Skeletal muscle cell (primary cell): ENCODE results near the gene RIPOR3.
"Not testable (repeated sequence)": the region's sequence is repeated elsewhere in the genome, so short reads cannot be mapped to it uniquely, and the experiment has no call there.

Experiments
- DNase-seq: peaks from one replicate; pipeline ENCODE4 v3.0.0-alpha.2; 2010; ENCODE audit warnings: low read depth
- H3K4me3 ChIP-seq: 2 replicates; pipeline ENCODE4 v1.5.1; 2011; ENCODE audit warnings: low read depth, mild to moderate bottlenecking, control low read depth, low read length, moderate library complexity

The RIPOR3 gene

DNA sequence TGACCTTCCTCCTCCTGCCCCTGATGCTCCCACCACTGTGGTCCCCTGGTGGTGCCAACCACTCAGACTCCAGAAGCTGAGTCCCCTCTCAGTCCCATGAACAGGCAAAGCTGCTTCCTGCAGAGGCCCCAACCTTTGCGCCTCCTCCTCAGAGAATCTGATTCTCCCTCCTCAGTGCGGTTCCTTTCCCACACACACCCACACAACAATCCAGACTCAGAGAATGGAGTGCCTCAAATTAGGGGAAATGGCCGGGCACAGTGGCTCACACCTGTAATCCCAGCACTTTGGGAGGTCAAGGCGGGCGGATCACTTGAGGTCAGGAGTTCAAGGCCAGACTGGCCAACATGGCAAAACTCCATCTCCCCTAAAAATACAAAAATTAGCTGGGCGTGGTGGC is 23.0 kb downstream of the RIPOR3 start:
- no peak overlapping the region for H3K4me3 ChIP-seq
- no peak for DNase-seq

DNA sequence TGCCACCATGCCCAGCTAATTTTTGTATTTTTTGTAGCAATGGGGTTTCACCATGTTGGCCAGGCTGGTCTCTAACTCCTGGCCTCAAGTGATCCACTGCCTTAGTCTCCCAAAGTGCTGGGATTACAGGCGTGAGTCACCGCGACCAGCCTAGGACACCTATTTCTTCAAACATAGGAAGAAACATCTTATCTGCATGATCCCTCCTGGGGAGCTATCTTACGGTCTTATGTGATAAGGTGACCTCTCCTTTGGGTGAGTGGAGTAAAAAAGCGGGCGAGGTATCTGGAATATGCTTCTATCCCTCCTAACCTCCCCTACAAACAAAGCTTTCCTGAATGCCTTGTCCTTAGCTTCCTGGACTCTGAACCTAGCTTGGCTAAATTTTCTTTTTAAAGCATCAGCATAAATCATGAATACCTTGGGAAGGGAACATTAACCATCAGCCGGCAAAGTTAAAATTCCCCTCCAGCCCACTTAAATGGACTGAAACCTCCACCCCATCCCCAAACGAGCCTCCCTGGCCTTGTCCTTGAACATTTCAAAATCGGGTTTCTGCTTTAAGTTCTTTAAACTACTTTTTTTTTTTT is 24.5 kb downstream of the RIPOR3 start:
- no peak for DNase-seq
- H3K4me3 ChIP-seq, result no peak overlapping the region

DNA sequence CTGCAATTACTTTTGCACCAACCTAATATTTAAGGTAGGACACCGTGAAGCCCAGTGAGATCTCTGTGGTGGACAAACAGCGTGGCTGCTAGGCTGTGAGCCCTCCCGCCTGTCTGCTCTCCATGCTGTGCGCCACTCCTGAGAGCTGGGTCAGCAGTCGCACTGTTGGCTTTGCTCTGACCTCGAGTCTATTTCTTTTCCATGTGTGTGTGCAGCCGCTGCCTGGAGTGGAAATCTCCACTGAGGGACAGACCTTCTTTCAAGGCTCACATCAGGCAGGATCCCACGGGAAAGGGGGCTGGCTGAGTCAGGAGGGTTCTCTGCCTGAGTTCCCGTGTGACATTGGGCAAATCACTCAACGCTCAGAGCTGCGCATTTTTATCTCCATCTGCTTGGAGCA is 27.1 kb downstream of the RIPOR3 start:
- H3K4me3 ChIP-seq, result no peak overlapping the region
- no peak for DNase-seq

DNA sequence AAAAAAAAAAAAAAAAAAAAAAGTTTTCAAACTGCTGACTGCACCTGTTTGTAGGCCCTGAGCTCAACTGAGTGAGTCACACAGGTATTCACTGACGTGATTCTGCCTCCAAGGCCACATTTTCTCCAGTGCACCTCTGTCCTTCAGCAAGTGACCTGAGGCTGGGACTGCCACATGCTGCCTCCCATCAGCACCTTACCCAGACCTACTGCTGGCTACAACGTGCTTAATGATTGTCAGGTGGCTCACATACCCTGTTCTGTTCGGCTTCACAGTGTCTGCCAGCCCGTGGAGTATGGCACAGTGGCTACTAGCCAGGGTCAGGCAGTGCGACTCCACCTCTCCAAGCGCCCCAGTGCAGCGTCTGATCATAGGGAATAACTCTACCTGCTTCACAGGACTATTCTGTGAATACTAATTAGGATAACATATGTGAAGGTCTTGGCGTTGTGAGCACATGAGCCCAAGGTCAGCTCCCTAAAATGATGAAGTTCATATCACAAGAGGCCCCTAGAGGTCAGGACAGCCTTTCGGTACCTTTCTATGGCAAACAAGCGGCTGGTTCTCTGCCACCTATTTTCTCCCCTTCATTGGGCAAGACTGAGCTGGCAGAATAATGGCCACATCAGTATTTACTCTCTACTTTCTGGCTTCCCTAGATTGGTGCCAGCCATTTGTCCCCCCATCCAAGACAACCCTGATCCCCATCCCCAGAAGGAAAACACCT is 28.1 kb downstream of the RIPOR3 start:
- DNase-seq, result no peak
- no peak overlapping the region for H3K4me3 ChIP-seq

DNA sequence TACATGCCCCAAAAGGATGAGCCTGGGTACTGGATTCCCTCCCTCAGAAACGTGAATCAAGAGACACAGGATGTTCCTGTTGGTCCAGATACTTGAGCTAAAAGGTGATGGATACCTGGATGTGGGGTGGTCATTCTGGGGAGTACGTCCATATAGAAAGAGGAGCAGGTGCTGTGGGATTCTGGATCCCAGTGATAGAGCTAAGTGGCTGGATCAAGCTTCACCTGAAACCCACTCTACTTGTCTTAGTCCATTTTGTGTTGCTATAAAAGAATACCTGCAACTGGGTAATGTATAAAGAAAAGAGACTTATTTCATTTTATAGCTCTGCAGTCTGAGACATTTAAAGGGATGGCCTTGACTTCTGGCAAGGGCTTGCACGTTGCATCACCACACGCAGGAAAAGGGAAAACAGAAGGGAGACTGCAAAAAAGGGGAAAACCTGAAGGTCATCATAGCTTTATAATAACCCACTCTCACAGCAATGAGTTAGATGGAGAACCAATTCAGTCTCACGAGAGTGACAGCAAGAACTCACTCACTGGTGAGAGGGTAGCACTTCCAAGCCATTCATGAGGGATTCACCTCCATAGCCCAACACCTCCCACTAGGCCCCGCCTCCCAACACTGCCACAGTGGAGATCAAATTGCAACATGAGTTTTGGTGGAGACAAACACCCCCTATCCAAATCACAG is 31.2 kb downstream of the RIPOR3 start:
- H3K4me3 ChIP-seq, result no peak overlapping the region
- no peak for DNase-seq

DNA sequence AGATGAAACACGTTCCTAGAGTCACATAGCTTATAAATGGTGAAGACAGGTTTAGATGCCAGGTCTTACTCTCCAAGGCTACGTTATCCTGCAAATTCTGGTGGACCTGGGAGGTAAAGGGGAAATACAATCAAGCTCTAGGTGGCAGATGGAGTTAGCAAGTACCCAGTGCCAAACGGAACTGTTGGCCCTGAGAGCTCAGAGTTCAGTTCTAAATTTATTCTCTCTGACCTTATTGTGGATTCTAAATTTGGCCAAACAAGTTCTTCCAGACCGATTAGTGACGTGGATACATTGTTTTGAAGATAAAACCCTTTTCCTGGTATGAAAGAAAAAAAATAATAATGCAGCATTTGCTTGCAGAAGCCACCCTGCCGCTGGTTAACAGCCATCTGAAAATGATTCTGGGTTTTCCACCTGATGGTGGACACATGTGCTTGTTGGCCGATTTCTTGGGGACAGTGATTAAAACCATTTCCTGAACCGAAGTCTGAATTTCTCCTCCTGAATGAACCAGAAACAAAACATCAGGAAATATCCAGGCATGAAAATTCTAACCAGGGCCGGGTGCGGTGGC is 32.5 kb downstream of the RIPOR3 start:
- DNase-seq, result no peak
- no peak overlapping the region for H3K4me3 ChIP-seq

DNA sequence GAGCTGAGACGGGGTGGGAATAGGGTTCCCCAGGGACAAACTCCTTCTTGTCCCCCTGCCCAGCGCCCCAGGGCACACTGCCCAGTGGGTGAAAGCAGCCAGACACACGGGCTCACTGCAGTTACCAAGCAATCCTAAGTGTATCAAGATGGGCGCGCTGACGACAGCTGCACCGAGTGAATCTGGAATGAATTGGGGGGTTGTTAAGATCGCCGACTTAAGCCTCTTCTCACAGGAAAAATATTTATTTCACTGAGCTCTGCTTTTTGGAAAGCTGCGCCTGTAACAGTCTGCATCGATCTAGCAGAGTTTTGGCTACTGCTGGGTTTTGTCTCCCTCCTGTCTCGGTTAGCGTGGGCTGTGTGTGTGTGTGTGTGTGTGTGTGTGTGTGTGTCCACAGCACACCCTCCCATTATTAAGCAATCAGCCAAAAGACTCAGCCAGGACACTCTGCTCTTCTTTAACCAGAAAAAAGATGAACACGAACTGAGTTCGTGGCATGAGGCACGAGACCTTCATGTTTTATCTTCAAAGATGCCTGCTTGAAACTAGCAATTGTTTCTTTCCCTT is 35.9 kb downstream of the RIPOR3 start:
- peak overlapping the region; percentile 28 for H3K4me3 ChIP-seq
- DNase-seq, result peak; percentile 85

DNA sequence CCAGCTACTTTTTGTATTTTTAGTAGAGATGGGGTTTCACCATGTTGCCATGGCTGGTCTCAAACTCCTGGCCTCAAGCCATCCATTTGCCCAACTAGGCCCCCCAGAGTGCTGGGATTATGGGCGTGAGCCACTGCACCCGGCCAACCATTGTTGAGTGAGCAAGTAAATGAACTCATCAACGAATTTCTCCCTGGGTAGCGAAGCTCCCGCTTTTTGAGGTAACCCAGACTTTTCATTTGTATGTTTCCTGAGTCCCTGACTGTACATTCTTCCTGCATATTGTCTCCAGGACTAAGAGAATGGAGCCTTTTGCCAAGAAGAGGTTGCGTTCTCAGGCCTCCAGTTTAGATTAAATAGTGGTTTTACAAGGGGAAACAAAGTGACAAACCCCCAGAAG is 36.4 kb downstream of the RIPOR3 start:
- DNase-seq, result peak; percentile 24
- H3K4me3 ChIP-seq, result no peak overlapping the region

DNA sequence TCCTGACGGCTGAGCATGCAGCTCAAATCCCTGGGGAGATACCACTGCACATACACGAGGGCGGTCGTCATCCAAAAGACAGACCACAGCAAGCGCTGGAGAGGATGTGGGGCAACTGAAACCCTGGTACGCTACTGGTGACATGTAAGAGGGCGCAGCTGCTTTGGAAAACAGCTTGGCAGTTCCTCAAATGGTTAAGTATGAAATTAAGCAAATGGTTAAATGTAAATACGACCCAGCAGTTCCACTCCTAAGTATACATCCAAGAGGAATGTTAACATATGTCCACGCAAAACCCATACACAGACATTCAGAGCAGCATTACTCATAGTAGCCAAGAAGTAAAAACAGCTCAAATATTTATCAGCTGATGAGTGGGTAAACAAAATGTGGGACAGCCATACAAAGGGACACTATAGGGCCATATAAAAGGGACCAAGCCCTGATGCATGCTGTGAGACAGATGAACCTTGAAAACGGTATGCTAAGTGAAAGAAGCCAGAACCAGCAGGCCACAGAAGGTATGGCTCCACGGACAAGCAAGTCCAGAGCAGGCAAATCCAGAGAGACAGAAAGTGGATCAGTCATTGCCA is 38.5 kb downstream of the RIPOR3 start:
- DNase-seq, result no peak
- no peak overlapping the region for H3K4me3 ChIP-seq

DNA sequence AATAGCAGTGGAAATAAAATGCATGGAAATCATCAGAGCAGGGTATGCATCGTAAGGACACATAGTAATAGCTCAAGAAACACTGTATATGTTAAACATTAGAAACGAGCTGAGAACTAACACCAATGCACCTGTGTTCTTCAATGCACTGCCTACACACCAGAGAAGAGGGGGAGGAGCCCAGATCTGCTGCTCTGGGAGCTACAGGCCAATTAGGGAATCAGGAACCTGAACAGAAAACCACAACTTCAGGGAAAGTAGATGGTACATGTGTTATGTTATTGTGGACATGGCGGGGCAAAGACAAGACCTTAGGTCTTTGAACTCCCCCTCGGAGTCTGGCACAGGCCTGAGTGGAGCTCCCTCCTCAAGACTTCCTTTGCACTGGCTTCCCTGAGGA is 39.7 kb downstream of the RIPOR3 start:
- H3K4me3 ChIP-seq, result no peak overlapping the region
- DNase-seq, result no peak

DNA sequence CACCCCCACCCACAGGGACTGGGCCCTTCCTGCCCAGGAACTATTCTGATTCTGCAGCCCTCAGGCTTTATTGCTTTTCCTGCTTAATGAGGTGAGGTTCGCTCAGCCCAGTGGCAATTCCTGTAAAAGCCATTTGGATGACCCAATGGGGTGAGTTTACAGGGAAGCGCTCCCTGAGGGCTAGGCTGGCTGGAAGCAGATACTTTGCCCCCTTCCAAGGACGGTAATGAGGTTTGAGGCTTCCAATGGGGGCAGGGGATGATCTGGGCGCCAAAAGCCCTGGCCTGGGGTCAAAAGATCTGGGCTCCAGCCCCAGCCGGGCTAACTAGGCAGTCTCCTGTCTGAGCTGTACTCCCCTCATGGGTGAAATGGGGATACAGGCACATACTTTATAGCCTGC is 41.8 kb downstream of the RIPOR3 start:
- DNase-seq, result no peak
- no peak overlapping the region for H3K4me3 ChIP-seq

DNA sequence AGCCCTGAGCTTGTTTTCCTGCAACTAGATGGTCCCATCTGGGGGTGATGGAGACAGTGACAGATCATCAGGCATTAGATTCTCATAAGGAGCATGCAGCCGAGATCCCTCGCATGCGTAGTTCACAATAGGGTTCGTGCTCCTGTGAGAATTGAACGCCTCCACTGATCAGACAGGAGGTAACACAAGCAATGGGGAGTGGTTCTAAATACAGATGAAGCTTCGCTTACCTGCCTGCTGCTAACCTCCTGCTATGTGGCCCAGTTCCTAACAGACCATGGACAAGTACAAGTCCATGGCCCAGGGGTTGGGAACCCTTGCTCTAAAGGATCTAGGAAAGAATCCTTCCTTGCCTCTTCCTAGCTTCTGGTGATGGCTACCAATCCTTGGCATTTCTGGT is 42.7 kb downstream of the RIPOR3 start:
- no peak overlapping the region for H3K4me3 ChIP-seq
- DNase-seq, result no peak

DNA sequence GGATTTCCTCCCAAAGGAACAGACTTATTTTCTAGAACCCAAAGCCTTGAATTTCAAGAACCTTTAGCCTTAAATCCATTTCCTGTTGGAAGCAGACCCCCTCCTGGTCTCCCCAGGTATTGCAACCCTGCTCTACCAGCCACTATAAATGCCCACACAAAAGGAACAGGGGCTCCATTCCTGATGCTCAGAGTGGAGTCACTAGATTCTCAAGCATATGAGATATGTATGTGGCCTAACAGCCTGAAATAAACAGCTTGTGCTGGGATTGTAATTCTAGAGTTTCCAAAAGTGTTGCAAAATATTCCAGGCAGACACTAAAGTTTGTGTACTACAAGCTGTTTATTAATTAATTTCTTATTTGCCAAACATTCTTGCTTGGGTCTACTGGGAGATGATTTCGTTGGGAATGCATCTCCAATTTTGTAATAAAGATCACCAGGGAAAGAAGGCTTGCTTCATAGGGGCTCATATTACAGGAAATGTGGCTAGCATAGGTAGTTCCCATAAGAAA is 44.8 kb downstream of the RIPOR3 start:
- no peak overlapping the region for H3K4me3 ChIP-seq
- DNase-seq, result peak; percentile 84

DNA sequence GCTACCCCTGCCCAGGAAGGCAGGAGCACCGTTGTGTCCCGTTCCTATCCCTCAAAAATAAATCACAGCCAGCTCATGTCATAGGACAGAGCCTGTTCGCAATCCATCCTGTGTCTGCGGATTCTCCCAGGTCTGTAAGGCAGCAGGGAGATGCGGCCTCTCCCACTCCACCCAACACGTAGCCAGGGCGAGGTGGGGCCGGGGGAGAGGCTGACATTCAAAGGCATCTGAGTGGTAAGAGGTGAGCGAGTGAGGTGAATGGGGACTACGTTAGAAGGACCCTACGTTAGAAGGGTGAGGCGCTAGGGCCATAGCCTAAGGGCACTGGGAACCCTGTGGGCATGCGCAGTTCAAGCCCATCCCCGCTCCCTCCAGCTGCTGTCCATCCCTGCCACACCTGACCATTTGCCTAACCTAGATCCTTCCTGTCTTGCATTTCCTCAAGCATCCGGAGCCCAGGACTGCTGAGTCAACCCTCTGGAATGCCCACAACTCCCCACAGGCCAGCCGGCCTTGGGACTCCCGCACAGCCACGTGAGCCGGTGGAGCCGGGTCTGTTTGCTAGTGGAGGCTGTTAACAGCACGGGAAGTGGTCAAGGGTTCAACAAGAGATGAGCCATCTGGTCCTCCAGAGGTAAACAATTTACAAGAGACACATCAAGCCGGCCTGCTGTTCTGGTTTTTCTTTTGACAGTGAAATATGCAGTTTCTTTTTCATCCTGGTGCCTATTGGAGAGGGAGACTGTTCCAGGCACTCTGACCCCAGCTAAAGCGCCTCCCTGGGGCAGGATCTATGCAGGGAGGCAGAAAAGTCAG is 45.9 kb downstream of the RIPOR3 start:
- DNase-seq, result peak; percentile 94
- no peak overlapping the region for H3K4me3 ChIP-seq

DNA sequence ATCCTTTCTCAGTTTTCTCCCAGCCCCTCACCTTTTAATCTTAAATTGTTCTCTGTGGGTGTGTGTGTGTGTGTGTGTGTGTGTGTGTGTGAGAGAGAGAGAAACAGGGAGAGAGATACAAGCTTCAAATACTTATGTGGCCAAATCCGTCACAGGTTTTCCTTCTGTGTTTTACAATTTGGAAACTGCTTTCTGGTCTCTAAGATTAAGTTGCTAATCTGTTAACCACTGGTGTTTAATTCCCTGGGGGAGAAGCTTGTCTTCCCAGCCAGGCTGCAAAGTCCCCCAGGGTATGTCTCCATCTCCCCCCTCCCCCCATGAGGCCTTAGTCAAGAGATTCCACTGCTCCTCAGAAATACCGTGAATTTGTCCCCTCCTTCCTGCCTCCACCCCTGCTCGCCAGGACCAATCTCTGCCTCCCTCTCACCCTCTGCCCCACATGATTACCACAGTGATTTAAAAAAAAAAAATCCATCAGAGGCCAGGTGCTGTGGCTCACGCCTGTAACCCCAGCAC is 49.0 kb downstream of the RIPOR3 start:
- DNase-seq, result no peak
- no peak overlapping the region for H3K4me3 ChIP-seq

DNA sequence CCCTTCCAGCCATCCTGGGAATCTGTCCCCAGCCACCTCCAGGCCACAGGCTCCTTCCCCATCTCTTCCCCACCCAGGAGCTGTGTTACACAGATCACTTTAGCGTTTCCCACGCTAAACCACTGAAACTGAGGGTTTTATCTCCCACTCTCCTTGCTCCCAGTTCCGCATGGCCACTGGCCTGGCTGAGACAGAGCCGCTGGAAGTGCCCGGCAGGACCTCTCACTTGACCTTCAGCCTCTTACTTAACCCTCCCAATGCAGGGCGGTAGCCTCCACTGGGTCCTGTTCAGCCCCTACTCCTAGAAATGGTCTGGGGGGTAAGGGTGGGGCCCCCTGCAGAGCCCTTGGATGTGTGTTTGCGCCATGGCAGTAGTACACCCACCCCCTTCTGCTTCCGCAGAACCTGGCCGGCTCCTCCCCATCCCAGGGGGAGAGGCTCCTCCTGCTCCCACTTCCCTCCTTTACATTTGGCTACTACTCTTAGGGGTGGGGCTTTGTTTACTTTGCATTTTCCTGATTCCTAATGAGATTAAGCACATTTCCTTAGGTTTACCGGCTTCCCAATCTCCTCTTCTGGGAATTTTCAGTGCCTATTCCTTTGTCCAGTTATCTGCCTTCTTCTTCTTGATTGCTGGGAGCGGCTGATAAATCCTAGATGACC is 49.6 kb downstream of the RIPOR3 start:
- not testable (repeated sequence) for H3K4me3 ChIP-seq, DNase-seq

DNA sequence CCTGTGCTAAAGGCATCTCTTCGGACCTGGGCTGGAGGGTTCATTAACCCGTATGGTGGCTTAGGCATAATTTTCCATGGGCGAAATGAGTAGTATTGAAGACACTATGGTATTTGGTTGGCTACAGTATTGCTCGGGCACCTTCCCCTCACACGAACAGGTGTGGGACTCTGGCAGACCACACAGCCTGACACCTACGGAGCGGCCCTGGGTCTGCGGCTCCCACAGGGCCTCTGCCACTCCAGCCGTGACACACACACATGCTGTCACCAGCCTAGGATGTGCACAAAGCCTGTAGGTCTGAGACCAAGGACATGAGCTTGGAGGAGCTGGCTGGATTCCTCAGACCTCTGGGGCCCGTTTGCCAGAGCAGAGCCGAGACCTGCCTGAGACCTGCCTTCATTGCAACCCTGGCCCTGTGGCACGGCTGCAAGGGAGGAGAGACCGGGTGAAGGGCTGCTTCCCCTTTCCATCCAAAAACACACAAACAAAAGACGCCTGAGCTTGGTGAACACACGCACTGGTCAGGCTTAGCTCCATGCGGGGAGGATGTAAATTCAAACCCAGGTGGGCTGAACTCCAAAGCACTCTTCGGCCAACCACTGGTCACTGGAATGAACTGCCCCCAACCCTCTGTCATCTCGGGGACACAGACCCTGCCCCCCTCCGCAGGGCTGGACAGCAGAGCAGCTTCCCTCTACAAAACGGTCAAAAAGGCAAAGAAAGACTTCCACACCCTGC is 51.2 kb downstream of the RIPOR3 start:
- DNase-seq, H3K4me3 ChIP-seq: not testable (repeated sequence)
